Endothelial cell of umbilical vein (primary cell): ENCODE measurements around the gene DMRTB1. TPM values are rescaled to one million over a fixed set of nuclear protein-coding genes. Genes with fewer than 3 reads are reported as not detected.

Experiments
- BruUV-seq: library from RNA; stranded (reverse); fragments of 400-500 nt; replicated peaks from 2 replicates; lab custom pipeline; 2021; lab: Mats Ljungman, UMichigan
- CTCF ChIA-PET: fragments of 300-600, 350-600 bp; sonication (Branson Sonifier 250); formaldehyde crosslinking; loops from one replicate; lab custom pipeline; 2021; ENCODE audit warnings: antibody characterized with exemption, inconsistent platforms; lab: Charles Lee
- POLR2A ChIA-PET: fragments of 300-600, 350-600 bp; sonication (Branson Sonifier 250); formaldehyde crosslinking; loops from one replicate; lab custom pipeline; 2021; ENCODE audit warnings: antibody characterized with exemption, inconsistent platforms; lab: Charles Lee
- DNase-seq: peaks from one replicate; pipeline ENCODE4 v3.0.0-alpha.2; 2011; ENCODE audit warnings: low read depth, low spot score
- FAIRE-seq: peaks from 2 replicates; lab custom pipeline; 2011; peaks lifted over from hg19 to GRCh38; lab: Jason Lieb, UNC
- H2AFZ ChIP-seq: 2 replicates; pipeline ENCODE4 v1.6.0; 2012; ENCODE audit warnings: low read depth, low read length, control low read depth, inconsistent platforms
- H3K27ac ChIP-seq: 2 replicates; pipeline ENCODE4 v1.5.1; 2011; ENCODE audit warnings: low read depth, mild to moderate bottlenecking, control low read depth, low read length, moderate library complexity; ENCODE audit not compliant: insufficient read depth
- H3K27me3 ChIP-seq, 2 experiments: 2 replicates each; pipeline versions ENCODE4 v1.6.0 to v1.6.1; 2011; ENCODE audit warnings: low read length in 2 of 2, mixed read lengths in 1 of 2; ENCODE audit not compliant: control insufficient read depth in 2 of 2, insufficient read depth in 2 of 2
- H3K36me3 ChIP-seq, 2 experiments: 2 replicates in 1 of 2; 3 replicates in 1 of 2; pipeline ENCODE4 v1.5.1; 2011; ENCODE audit warnings: low read length in 2 of 2, mild to moderate bottlenecking in 1 of 2, moderate library complexity in 1 of 2; ENCODE audit not compliant: control insufficient read depth in 2 of 2, insufficient read depth in 2 of 2; ENCODE audit errors: extremely low read depth in 1 of 2
- H3K4me1 ChIP-seq: 3 replicates; pipeline ENCODE4 v1.5.1; 2011; ENCODE audit warnings: mild to moderate bottlenecking, low read length; ENCODE audit not compliant: control insufficient read depth, insufficient read depth; ENCODE audit errors: extremely low read depth
- H3K4me2 ChIP-seq: 2 replicates; pipeline ENCODE4 v1.6.1; 2011; ENCODE audit warnings: low read length, control low read depth, mixed read lengths; ENCODE audit not compliant: insufficient read depth
- H3K4me3 ChIP-seq, 3 experiments: fragments of 200-600 bp in 1 of 3; sonication (generic), shearing (Covaris generic) in 1 of 3; replicated peaks in 1 of 3; 2 replicates each; pipeline ENCODE4 v1.5.1; 2011 to 2016; ENCODE audit warnings: control low read depth in 3 of 3, low read length in 3 of 3, mild to moderate bottlenecking in 2 of 3, inconsistent platforms in 1 of 3, low read depth in 1 of 3, moderate library complexity in 1 of 3; ENCODE audit not compliant: insufficient read depth in 1 of 3
- H3K79me2 ChIP-seq: 2 replicates; pipeline ENCODE4 v1.6.0; 2012; ENCODE audit warnings: low read length, inconsistent platforms; ENCODE audit not compliant: control insufficient read depth, insufficient read depth
- H3K9ac ChIP-seq: replicated peaks from 2 replicates; pipeline ENCODE3; 2011; ENCODE audit warnings: low read length, control low read depth; ENCODE audit not compliant: insufficient read depth; ENCODE audit errors: extremely low read depth
- H3K9me1 ChIP-seq: replicated peaks from 3 replicates; pipeline ENCODE4 v1.6.0; 2011; ENCODE audit warnings: mild to moderate bottlenecking, low read length; ENCODE audit not compliant: control insufficient read depth, insufficient read depth; ENCODE audit errors: extremely low read depth
- H3K9me3 ChIP-seq: replicated peaks from 2 replicates; pipeline ENCODE4 v1.5.1; 2012; ENCODE audit warnings: low read length, inconsistent platforms; ENCODE audit not compliant: control insufficient read depth, insufficient read depth
- H4K20me1 ChIP-seq: replicated peaks from 2 replicates; pipeline ENCODE3; 2011; ENCODE audit warnings: mild to moderate bottlenecking, low read length; ENCODE audit not compliant: control insufficient read depth, insufficient read depth; ENCODE audit errors: extremely low read depth
- EZH2 ChIP-seq: IDR thresholded peaks from 2 replicates; pipeline ENCODE4 v1.6.1; 2012; ENCODE audit warnings: borderline replicate concordance, low read depth, mild to moderate bottlenecking, moderate library complexity, low read length, inconsistent platforms; ENCODE audit not compliant: severe bottlenecking
- FOS ChIP-seq: IDR thresholded peaks from 2 replicates; pipeline ENCODE4 v1.6.1; 2011; ENCODE audit warnings: mild to moderate bottlenecking, low read length, moderate library complexity, borderline replicate concordance; ENCODE audit not compliant: insufficient read depth
- GATA2 ChIP-seq: IDR thresholded peaks from 2 replicates; pipeline ENCODE4 v1.7.0; 2011; ENCODE audit warnings: low read depth, mild to moderate bottlenecking, moderate library complexity, mixed read lengths, low read length; ENCODE audit not compliant: insufficient read length, insufficient read depth
- JUN ChIP-seq: IDR thresholded peaks from 2 replicates; pipeline ENCODE4 v1.6.1; 2011; ENCODE audit warnings: borderline replicate concordance, low read depth; ENCODE audit not compliant: insufficient read length, insufficient read depth
- MYC ChIP-seq: IDR thresholded peaks from one replicate; pipeline ENCODE4 v1.6.1; 2011; ENCODE audit warnings: mild to moderate bottlenecking, low read depth, low read length
- POLR2A ChIP-seq: IDR thresholded peaks from 2 replicates; pipeline ENCODE4 v1.6.1; 2012; ENCODE audit warnings: low read depth, mild to moderate bottlenecking, control low read depth, low read length
- POLR2AphosphoS5 ChIP-seq: IDR thresholded peaks from 2 replicates; pipeline ENCODE4 v1.6.1; 2012; ENCODE audit warnings: low read depth, mild to moderate bottlenecking, control low read depth, low read length, moderate library complexity; ENCODE audit not compliant: insufficient read depth
- dilution Hi-C: fragments of 300-500 bp; cut with MboI; formaldehyde crosslinking; loops from one replicate; pipeline ENCODE4 v1.15.0; 2019; ENCODE audit warnings: low sequenced_read_pairs; ENCODE audit not compliant: extremely low pct_ligation_motif_present
- intact Hi-C: fragments of 100-400 bp; cut with micrococcal nuclease; formaldehyde crosslinking; loops from one replicate; pipeline ENCODE4 v1.10.0; 2022
- polyA plus RNA-seq, 4 experiments: library from polyadenylated mRNA; depleted of rRNA in 3 of 4; stranded (reverse) in 3 of 4; unstranded in 1 of 4; fragments of >200 nt; gene quantifications; 2 replicates each; pipeline versions ENCODE4 v1.2.1 to v1.2.3, GENCODE V29; 2011 to 2012; ENCODE audit warnings: missing spikeins in 1 of 4
- total RNA-seq: library from RNA; stranded (reverse); gene quantifications from 2 replicates; pipeline ENCODE4 v1.2.3, GENCODE V29; 2021
- TF ChIP-seq, protein P1 (sequence below), 2 donors: IDR thresholded peaks; 1 replicate in 1 of 2; 2 replicates in 1 of 2; pipeline ENCODE4 v1.5.1; 2011; ENCODE audit warnings: low read length in 2 of 2, mild to moderate bottlenecking in 2 of 2, moderate library complexity in 2 of 2, control low read depth in 1 of 2, inconsistent platforms in 1 of 2, low read depth in 1 of 2; ENCODE audit not compliant: insufficient read depth in 1 of 2; ENCODE audit errors: extremely low read depth in 1 of 2
- TF ChIP-seq, protein P2 (sequence below): IDR thresholded peaks from 2 replicates; pipeline ENCODE4 v1.6.1; 2011; ENCODE audit not compliant: insufficient read depth, insufficient read length

Gene DMRTB1
- total and polyA plus RNA-seq, 2 donors (not counting 3 experiments of a cell fraction or from before 2014, with no cell fraction given): not detected

GRCh38 chr1:53509775-53510174, 50.6 kb downstream of the DMRTB1 start:
- no peak overlapping the region for H2AFZ ChIP-seq

More at GRCh38 chr1:53509775-53510174, 50.6 kb downstream of the DMRTB1 start:
- Histone ChIP-seq H3K27ac (no peak overlapping the region), H3K36me3 (no peaks in the 10 kb centered on the region), H3K4me3 (no peak overlapping the region), H3K9ac (no peak overlapping the region), H3K4me1 (no peaks in the 10 kb centered on the region), H3K9me3 (no peaks in the 10 kb centered on the region), H3K79me2 (no peaks in the 10 kb centered on the region), H3K4me2 (no peak overlapping the region), H4K20me1 (no peaks in the 10 kb centered on the region), H3K27me3 (no peaks in the 10 kb centered on the region), H3K9me1 (no peaks in the 10 kb centered on the region)
- TF ChIP-seq MYC (no peak), EZH2 (no peak), JUN (no peak), POLR2A (no peak), FOS (no peak), GATA2 (no peak), POLR2AphosphoS5 (no peak)
- TF ChIP-seq, protein P1, sequence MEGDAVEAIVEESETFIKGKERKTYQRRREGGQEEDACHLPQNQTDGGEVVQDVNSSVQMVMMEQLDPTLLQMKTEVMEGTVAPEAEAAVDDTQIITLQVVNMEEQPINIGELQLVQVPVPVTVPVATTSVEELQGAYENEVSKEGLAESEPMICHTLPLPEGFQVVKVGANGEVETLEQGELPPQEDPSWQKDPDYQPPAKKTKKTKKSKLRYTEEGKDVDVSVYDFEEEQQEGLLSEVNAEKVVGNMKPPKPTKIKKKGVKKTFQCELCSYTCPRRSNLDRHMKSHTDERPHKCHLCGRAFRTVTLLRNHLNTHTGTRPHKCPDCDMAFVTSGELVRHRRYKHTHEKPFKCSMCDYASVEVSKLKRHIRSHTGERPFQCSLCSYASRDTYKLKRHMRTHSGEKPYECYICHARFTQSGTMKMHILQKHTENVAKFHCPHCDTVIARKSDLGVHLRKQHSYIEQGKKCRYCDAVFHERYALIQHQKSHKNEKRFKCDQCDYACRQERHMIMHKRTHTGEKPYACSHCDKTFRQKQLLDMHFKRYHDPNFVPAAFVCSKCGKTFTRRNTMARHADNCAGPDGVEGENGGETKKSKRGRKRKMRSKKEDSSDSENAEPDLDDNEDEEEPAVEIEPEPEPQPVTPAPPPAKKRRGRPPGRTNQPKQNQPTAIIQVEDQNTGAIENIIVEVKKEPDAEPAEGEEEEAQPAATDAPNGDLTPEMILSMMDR (IDR thresholded peaks at IDR 0.05; ENCODE audit: extremely low read depth in 1 of 2, insufficient read depth in 1 of 2, low read depth in 1 of 2, low read length in 2 of 2): no peak
- TF ChIP-seq, protein P2, sequence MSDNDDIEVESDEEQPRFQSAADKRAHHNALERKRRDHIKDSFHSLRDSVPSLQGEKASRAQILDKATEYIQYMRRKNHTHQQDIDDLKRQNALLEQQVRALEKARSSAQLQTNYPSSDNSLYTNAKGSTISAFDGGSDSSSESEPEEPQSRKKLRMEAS: no peak
- CTCF ChIA-PET: interaction anchor here (0.9 kb wide), 1 partner anchor 65 kb away, joined by 3 read pairs; no protein-coding TSS in a partner anchor
- intact Hi-C loops (no loop called here), dilution Hi-C loops (no loop called here)
- POLR2A ChIA-PET: no interaction called here
- BruUV-seq: no TSS peak
- no peak for FAIRE-seq
- no peak for DNase-seq
